BLaER1 (cell line): ENCODE measurements around the gene ARHGAP18.

Experiments
- H3K27ac ChIP-seq: shearing (Covaris generic); formaldehyde crosslinking; 2 replicates; pipeline ENCODE4 v1.8.1; 2022
- H3K27me3 ChIP-seq: shearing (Covaris generic); formaldehyde crosslinking; 2 replicates; pipeline ENCODE4 v1.8.1; 2022
- H3K36me3 ChIP-seq: shearing (Covaris generic); formaldehyde crosslinking; 2 replicates; pipeline ENCODE4 v1.8.1; 2022
- H3K4me1 ChIP-seq: shearing (Covaris generic); formaldehyde crosslinking; 2 replicates; pipeline ENCODE4 v1.8.1; 2022
- H3K4me2 ChIP-seq: shearing (Covaris generic); formaldehyde crosslinking; 2 replicates; pipeline ENCODE4 v1.8.1; 2022
- H3K4me3 ChIP-seq: shearing (Covaris generic); formaldehyde crosslinking; 2 replicates; pipeline ENCODE4 v1.8.1; 2022
- H3K9ac ChIP-seq: shearing (Covaris generic); formaldehyde crosslinking; 2 replicates; pipeline ENCODE4 v1.8.1; 2022
- H3K9me3 ChIP-seq: shearing (Covaris generic); formaldehyde crosslinking; 2 replicates; pipeline ENCODE4 v1.8.1; 2022
- H4K20me1 ChIP-seq: shearing (Covaris generic); formaldehyde crosslinking; 2 replicates; pipeline ENCODE4 v1.8.1; 2022
- Cebpa-rat ChIP-seq: shearing (Covaris generic); IDR thresholded peaks from 2 replicates; pipeline ENCODE4 v1.8.1; 2022

The ARHGAP18 gene

DNA sequence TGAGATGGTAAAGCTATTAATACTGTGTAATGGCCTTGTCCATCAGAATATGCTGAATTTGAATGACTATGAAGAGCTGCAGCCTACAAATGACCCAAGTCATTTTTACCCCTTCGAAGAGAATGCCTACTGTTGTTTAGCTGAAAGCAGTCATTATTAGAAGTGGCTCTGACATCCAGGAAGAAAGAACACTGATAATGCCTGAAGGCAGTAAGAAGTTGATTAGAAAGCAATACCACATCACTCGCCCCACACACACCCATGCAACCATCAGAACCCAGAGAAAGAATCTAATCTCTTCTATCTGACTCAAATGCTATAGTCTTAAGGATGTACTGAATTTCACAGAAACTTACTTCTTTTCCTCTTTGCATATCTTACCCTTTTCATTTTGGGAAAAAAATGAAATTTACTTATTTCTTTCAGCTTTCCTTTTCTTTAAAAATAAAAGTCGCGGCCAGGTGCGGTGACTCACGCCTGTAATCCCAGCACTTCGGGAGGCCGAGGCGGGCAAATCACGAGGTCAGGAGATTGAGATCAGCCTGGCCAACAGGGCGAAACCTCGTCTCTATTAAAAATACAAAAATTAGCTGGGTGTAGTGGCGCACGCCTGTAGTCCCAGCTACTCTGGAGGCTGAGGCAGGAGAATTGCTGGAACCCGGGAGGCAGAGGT, 61.0 kb downstream of the ARHGAP18 start:
- Histone ChIP-seq H3K4me3 (no peak overlapping the region), H3K27me3 (no peaks in the 10 kb centered on the region), H3K4me1 (peaks cover 9% of the 10 kb centered on the region), H3K9ac (no peak overlapping the region), H3K27ac (no peak overlapping the region), H3K4me2 (no peak overlapping the region), H4K20me1 (no peaks in the 10 kb centered on the region), H3K36me3 (no peaks in the 10 kb centered on the region), H3K9me3 (no peaks in the 10 kb centered on the region)
- TF ChIP-seq Cebpa-rat, result no peak

GRCh38 chr6:129647044-129647443, 62.9 kb downstream of the ARHGAP18 start:
- Histone ChIP-seq H3K9me3 (no peaks in the 10 kb centered on the region), H3K9ac (no peak overlapping the region), H3K27me3 (no peaks in the 10 kb centered on the region), H3K4me1 (peaks cover 9% of the 10 kb centered on the region), H3K4me2 (no peak overlapping the region), H3K36me3 (no peaks in the 10 kb centered on the region), H3K4me3 (no peak overlapping the region), H4K20me1 (no peaks in the 10 kb centered on the region), H3K27ac (no peak overlapping the region)
- no peak for TF ChIP-seq Cebpa-rat

DNA sequence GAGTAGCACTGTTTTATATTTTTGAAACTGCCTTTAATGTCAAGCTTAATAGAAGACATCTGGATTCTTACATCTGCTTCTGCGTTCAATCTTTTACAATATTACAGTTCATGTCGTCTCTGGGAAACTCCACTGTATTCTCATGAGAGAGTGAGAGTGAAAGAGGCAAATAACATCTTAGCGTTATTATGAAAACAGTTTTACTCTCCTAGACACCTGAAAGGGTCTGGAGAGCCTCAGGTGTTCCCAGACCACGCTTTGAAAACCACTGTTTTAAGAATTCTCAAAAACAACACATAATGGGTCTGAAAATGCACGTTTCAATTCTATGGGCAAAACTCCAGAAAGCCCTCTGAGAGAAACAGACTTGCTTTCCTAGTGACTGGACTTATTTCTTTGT, 63.3 kb downstream of the ARHGAP18 start:
- H3K4me3 ChIP-seq, result no peak overlapping the region
- no peak overlapping the region for H3K27ac ChIP-seq
- H4K20me1 ChIP-seq, result no peaks in the 10 kb centered on the region
- no peak for TF ChIP-seq Cebpa-rat
- no peaks in the 10 kb centered on the region for H3K36me3 ChIP-seq
- H3K27me3 ChIP-seq, result no peaks in the 10 kb centered on the region
- peaks cover 9% of the 10 kb centered on the region for H3K4me1 ChIP-seq
- H3K9me3 ChIP-seq, result no peaks in the 10 kb centered on the region
- H3K9ac ChIP-seq, result no peak overlapping the region
- no peak overlapping the region for H3K4me2 ChIP-seq

GRCh38 chr6:129645830-129646579, 64.0 kb downstream of the ARHGAP18 start:
- Histone ChIP-seq H4K20me1 (no peaks in the 10 kb centered on the region), H3K36me3 (no peaks in the 10 kb centered on the region), H3K4me2 (no peak overlapping the region), H3K27me3 (no peaks in the 10 kb centered on the region), H3K27ac (no peak overlapping the region), H3K4me3 (no peak overlapping the region), H3K9me3 (no peaks in the 10 kb centered on the region), H3K9ac (no peak overlapping the region), H3K4me1 (peaks cover 3% of the 10 kb centered on the region)
- no peak for TF ChIP-seq Cebpa-rat

- no peak overlapping the region for H3K9ac ChIP-seq
- no peaks in the 10 kb centered on the region for H3K27me3 ChIP-seq
- no peaks in the 10 kb centered on the region for H3K9me3 ChIP-seq
- H3K4me2 ChIP-seq, result no peak overlapping the region
- no peak overlapping the region for H3K4me3 ChIP-seq
- no peak overlapping the region for H3K27ac ChIP-seq
- no peaks in the 10 kb centered on the region for H3K4me1 ChIP-seq
- no peak for TF ChIP-seq Cebpa-rat
- H4K20me1 ChIP-seq, result no peaks in the 10 kb centered on the region
- no peaks in the 10 kb centered on the region for H3K36me3 ChIP-seq
Observed at GRCh38 chr6:129645106-129645829, 64.7 kb downstream of the ARHGAP18 start.

- H3K9me3 ChIP-seq, result no peaks in the 10 kb centered on the region
- no peaks in the 10 kb centered on the region for H3K27me3 ChIP-seq
- no peaks in the 10 kb centered on the region for H3K36me3 ChIP-seq
- no peaks in the 10 kb centered on the region for H3K4me1 ChIP-seq
- H3K27ac ChIP-seq, result no peak overlapping the region
- no peak for TF ChIP-seq Cebpa-rat
- H3K4me2 ChIP-seq, result no peak overlapping the region
- no peaks in the 10 kb centered on the region for H4K20me1 ChIP-seq
- no peak overlapping the region for H3K4me3 ChIP-seq
- H3K9ac ChIP-seq, result no peak overlapping the region
Observed at GRCh38 chr6:129644567-129645015, 65.4 kb downstream of the ARHGAP18 start.

- no peak overlapping the region for H3K27ac ChIP-seq
- H3K9me3 ChIP-seq, result no peaks in the 10 kb centered on the region
- no peaks in the 10 kb centered on the region for H4K20me1 ChIP-seq
- TF ChIP-seq Cebpa-rat, result no peak
- H3K4me1 ChIP-seq, result no peaks in the 10 kb centered on the region
- H3K36me3 ChIP-seq, result no peaks in the 10 kb centered on the region
- H3K27me3 ChIP-seq, result no peaks in the 10 kb centered on the region
- H3K4me2 ChIP-seq, result no peak overlapping the region
- H3K4me3 ChIP-seq, result no peak overlapping the region
- H3K9ac ChIP-seq, result no peak overlapping the region
Observed at GRCh38 chr6:129643968-129644367, 66.0 kb downstream of the ARHGAP18 start.

- Histone ChIP-seq H4K20me1 (no peaks in the 10 kb centered on the region), H3K4me1 (no peaks in the 10 kb centered on the region), H3K9me3 (no peaks in the 10 kb centered on the region), H3K9ac (no peak overlapping the region), H3K27me3 (no peaks in the 10 kb centered on the region), H3K4me2 (no peak overlapping the region), H3K27ac (no peak overlapping the region), H3K36me3 (0 out of 2 replicates have a peak, but pooled peaks cover under 1% of the 10 kb centered on the region), H3K4me3 (no peak overlapping the region)
- no peak for TF ChIP-seq Cebpa-rat
Observed at GRCh38 chr6:129643176-129643575, 66.8 kb downstream of the ARHGAP18 start.

DNA sequence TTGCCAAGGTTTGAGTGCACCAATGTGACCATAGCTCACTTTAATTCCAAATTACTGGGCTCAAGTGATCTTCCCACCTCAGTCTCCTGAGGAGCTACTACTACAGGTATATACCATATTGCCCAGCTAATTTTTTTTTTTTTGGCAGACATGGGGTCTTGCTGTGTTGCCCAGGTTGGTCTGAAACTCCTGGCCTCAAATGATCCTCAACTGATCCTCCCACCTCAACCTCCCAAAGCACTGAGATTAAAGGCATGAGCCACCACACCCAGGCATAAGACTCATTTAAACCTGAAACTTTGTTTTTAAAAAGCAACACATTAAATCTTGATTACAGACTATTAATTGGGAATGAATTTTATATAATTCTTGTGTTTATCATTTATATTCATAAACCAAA, 67.7 kb downstream of the ARHGAP18 start:
- no peak for TF ChIP-seq Cebpa-rat
- H3K9ac ChIP-seq, result no peak overlapping the region
- no peaks in the 10 kb centered on the region for H3K4me1 ChIP-seq
- no peaks in the 10 kb centered on the region for H3K9me3 ChIP-seq
- H3K27me3 ChIP-seq, result no peaks in the 10 kb centered on the region
- 0 out of 2 replicates have a peak, but pooled peaks cover 9% of the 10 kb centered on the region for H3K36me3 ChIP-seq
- no peaks in the 10 kb centered on the region for H4K20me1 ChIP-seq
- no peak overlapping the region for H3K4me2 ChIP-seq
- H3K4me3 ChIP-seq, result no peak overlapping the region
- no peak overlapping the region for H3K27ac ChIP-seq

GRCh38 chr6:129641344-129641743, 68.6 kb downstream of the ARHGAP18 start:
- H3K9ac ChIP-seq, result no peak overlapping the region
- no peak overlapping the region for H3K4me2 ChIP-seq
- no peaks in the 10 kb centered on the region for H3K9me3 ChIP-seq
- no peak for TF ChIP-seq Cebpa-rat
- no peak overlapping the region for H3K4me3 ChIP-seq
- 0 out of 2 replicates have a peak, but pooled peaks cover 16% of the 10 kb centered on the region for H3K36me3 ChIP-seq
- no peaks in the 10 kb centered on the region for H3K27me3 ChIP-seq
- no peaks in the 10 kb centered on the region for H3K4me1 ChIP-seq
- no peaks in the 10 kb centered on the region for H4K20me1 ChIP-seq
- no peak overlapping the region for H3K27ac ChIP-seq
